T-cell (primary cell): ENCODE measurements around the gene ADGRB2. TPM values are rescaled to one million over a fixed set of nuclear protein-coding genes. Genes with fewer than 3 reads are reported as not detected.

Experiments used
- ATAC-seq, 4 experiments: fragments of 200-7000 bp in 3 of 4; fragments of 150-1000 bp in 1 of 4; cut with Tn5 transposase; replicated peaks in 1 of 4; 1 replicate in 3 of 4; 2 replicates in 1 of 4; pipeline ENCODE4 v1.10.0; 2021; ENCODE audit warnings: moderate library complexity in 3 of 4, mild to moderate bottlenecking in 2 of 4, moderate number of reproducible peaks in 1 of 4
- CTCF ChIA-PET, 2 donors: fragments of 300-600 bp; sonication (Branson Sonifier 250); formaldehyde crosslinking; loops; one replicate each; lab custom pipeline; 2022; ENCODE audit warnings: antibody characterized with exemption in 2 of 2; lab: Charles Lee
- POLR2A ChIA-PET, 2 donors: fragments of 300-600 bp; sonication (Branson Sonifier 250); formaldehyde crosslinking; loops; one replicate each; lab custom pipeline; 2022; ENCODE audit warnings: antibody characterized with exemption in 2 of 2; lab: Charles Lee
- DNase-seq, 35 experiments: peaks; one replicate each; pipeline versions ENCODE4 v3.0.0 to v3.0.0-alpha.2; 2013 to 2023
- H3K27ac ChIP-seq: one replicate; pipeline ENCODE4 v1.5.1; 2013; ENCODE audit warnings: low read length
- H3K27me3 ChIP-seq, 2 experiments: replicated peaks in 1 of 2; 1 replicate in 1 of 2; 2 replicates in 1 of 2; pipeline versions ENCODE4 v1.6.1 to v1.7.0; 2013; ENCODE audit warnings: low read length in 1 of 2, mixed read lengths in 1 of 2; ENCODE audit not compliant: control insufficient read depth in 2 of 2, insufficient read depth in 2 of 2; ENCODE audit errors: extremely low read depth in 1 of 2
- H3K36me3 ChIP-seq, 2 donors: 1 replicate in 1 of 2; 2 replicates in 1 of 2; pipeline versions ENCODE4 v1.6.1 to v1.7.0; 2013; ENCODE audit warnings: low read length in 1 of 2; ENCODE audit not compliant: control insufficient read depth in 2 of 2, insufficient read depth in 1 of 2; ENCODE audit errors: extremely low read depth in 1 of 2
- H3K4me1 ChIP-seq, 2 experiments: 1 replicate in 1 of 2; 2 replicates in 1 of 2; pipeline versions ENCODE4 v1.6.1 to v1.7.0; 2013; ENCODE audit warnings: low read length in 2 of 2, mixed read lengths in 1 of 2; ENCODE audit not compliant: insufficient read depth in 2 of 2, control insufficient read depth in 1 of 2; ENCODE audit errors: extremely low read depth in 1 of 2
- H3K4me3 ChIP-seq, 2 donors: 1 replicate in 1 of 2; 2 replicates in 1 of 2; pipeline versions ENCODE4 v1.5.1 to v1.7.0; 2013; ENCODE audit warnings: mild to moderate bottlenecking in 2 of 2, low read length in 1 of 2, moderate library complexity in 1 of 2; ENCODE audit not compliant: control insufficient read depth in 1 of 2; ENCODE audit errors: extremely low read depth in 1 of 2
- H3K9me3 ChIP-seq: 2 replicates; pipeline ENCODE4 v1.7.0; 2013
- H3K27ac Mint-ChIP-seq, 2 donors: one replicate each; pipeline ENCODE4 v1.8.0; 2020 to 2021; ENCODE audit warnings: mild to moderate bottlenecking in 2 of 2, mixed read lengths in 2 of 2
- H3K27me3 Mint-ChIP-seq, 2 donors: one replicate each; pipeline ENCODE4 v1.8.0; 2021 to 2022; ENCODE audit warnings: mixed read lengths in 2 of 2
- H3K36me3 Mint-ChIP-seq: one replicate; pipeline ENCODE4 v1.8.0; 2021; ENCODE audit warnings: mixed read lengths
- H3K4me1 Mint-ChIP-seq, 3 donors: one replicate each; pipeline ENCODE4 v1.8.0; 2020 to 2022; ENCODE audit warnings: mixed read lengths in 3 of 3, mild to moderate bottlenecking in 1 of 3
- H3K4me3 Mint-ChIP-seq, 3 donors: one replicate each; pipeline ENCODE4 v1.8.0; 2020 to 2022; ENCODE audit warnings: mild to moderate bottlenecking in 3 of 3, mixed read lengths in 3 of 3, moderate library complexity in 3 of 3
- H3K9me3 Mint-ChIP-seq, 3 donors: one replicate each; pipeline ENCODE4 v1.8.0; 2020 to 2022; ENCODE audit warnings: mixed read lengths in 3 of 3
- whole genome bisulfite sequencing: methylation state at CpG from one replicate; pipeline ENCODE4 v1.1.5; 2013; ENCODE audit warnings: missing lambda C conversion rate; ENCODE audit not compliant: insufficient coverage; 5-methylcytosine and 5-hydroxymethylcytosine counted together
- total RNA-seq, 35 experiments: library from RNA in 6 of 35; stranded (reverse) in 6 of 35; fragments of 120-200 nt in 1 of 35; gene quantifications; one replicate each; pipeline versions ENCODE4 v1.2.1 to v1.2.4 and lab custom pipeline; 2013 to 2026

Gene ADGRB2
- total RNA-seq, 5 donors from 2014 or later (not counting 1 experiment from before 2014, with no cell fraction given) = 0.65 to 3.4 (median 0.98) TPM

GRCh38 chr1:31788825-31789256 lies 24.7 kb upstream of the ADGRB2 start:
- Histone ChIP-seq H3K9me3 (no peaks in the 10 kb centered on the region), H3K4me3 (peak overlapping the region; percentile 61 to 68), H3K4me1 (peaks cover 0 to 20% of the 10 kb centered on the region in 2 experiments), H3K27me3 (peaks cover 0 to 5% of the 10 kb centered on the region in 2 experiments), H3K27ac (peak overlapping the region; percentile 81), H3K36me3 (no peaks in the 10 kb centered on the region)
- WGBS = 0% methylated on average over 3 of the region's 22 CpGs
- ChIA-PET POLR2A (interaction anchor here (0.5 to 1.0 kb wide), 3 partner anchors 11 to 145 kb away, joined by 3 to 10 read pairs (median 4); partner anchors contain the start of gene PEF1 (in 1 of the 2)), CTCF (interaction anchor here (0.6 to 1.7 kb wide), 30 partner anchors 26 to 544 kb away, joined by 3 to 24 read pairs (median 4); partner anchors contain the start of genes PEF1 (in 1 of the 2), PTP4A2 (in 1 of the 2), SNRNP40 (in 1 of the 2) and ZCCHC17 (in 1 of the 2))
- DNase-seq = peak in 2 of 35 experiments; percentile 5 to 9
- Mint-ChIP-seq H3K36me3 (no peaks in the 10 kb centered on the region), H3K27ac (peak overlapping the region in 1 of 2 donors; percentile 91), H3K27me3 (peaks cover 0 to 4% of the 10 kb centered on the region in 2 donors), H3K9me3 (no peaks in the 10 kb centered on the region), H3K4me1 (peaks cover 12 to 21% (median 20%) of the 10 kb centered on the region in 3 donors), H3K4me3 (peak overlapping the region; percentile 82 to 89 (median 84))
- ATAC-seq = peak; percentile 46 to 56 (median 54)

GRCh38 chr1:31788138-31788824 lies 24.1 kb upstream of the ADGRB2 start:
- H3K9me3 Mint-ChIP-seq = no peaks in the 10 kb centered on the region
- H3K27me3 ChIP-seq = peaks cover 0 to 7% of the 10 kb centered on the region in 2 experiments
- H3K4me3 Mint-ChIP-seq = peak overlapping the region; percentile 82 to 89 (median 84)
- no peaks in the 10 kb centered on the region for H3K9me3 ChIP-seq
- 1% methylated on average over 25 of the region's 39 CpGs for WGBS
- POLR2A ChIA-PET = interaction anchor here in 1 of 2 donors (0.5 to 0.9 kb wide), 2 partner anchors 11 to 143 kb away, joined by 4 to 10 read pairs; partner anchors contain the start of gene PEF1
- DNase-seq = peak; percentile 62 to 94 (median 81)
- CTCF ChIA-PET = interaction anchor here (0.6 to 1.7 kb wide), 18 partner anchors 26 to 492 kb away, joined by 3 to 24 read pairs (median 4); partner anchors contain the start of genes PEF1 (in 1 of the 2), SNRNP40 (in 1 of the 2) and ZCCHC17 (in 1 of the 2)
- peaks cover 0 to 20% of the 10 kb centered on the region in 2 experiments for H3K4me1 ChIP-seq
- H3K36me3 ChIP-seq = no peaks in the 10 kb centered on the region
- peaks cover 12 to 21% (median 20%) of the 10 kb centered on the region in 3 donors for H3K4me1 Mint-ChIP-seq
- peaks cover 0 to 4% of the 10 kb centered on the region in 2 donors for H3K27me3 Mint-ChIP-seq
- ATAC-seq = peak; percentile 68 to 81 (median 72)
- no peaks in the 10 kb centered on the region for H3K36me3 Mint-ChIP-seq
- H3K27ac Mint-ChIP-seq = peak overlapping the region; percentile 91 to 93
- H3K4me3 ChIP-seq = peak overlapping the region; percentile 61 to 68
- H3K27ac ChIP-seq = peak overlapping the region; percentile 81

GRCh38 chr1:31787786-31788137 lies 23.6 kb upstream of the ADGRB2 start:
- Mint-ChIP-seq H3K4me1 (peaks cover 12 to 21% (median 20%) of the 10 kb centered on the region in 3 donors), H3K4me3 (peak overlapping the region; percentile 82 to 89 (median 84)), H3K27ac (peak overlapping the region; percentile 91 to 93), H3K9me3 (no peaks in the 10 kb centered on the region), H3K27me3 (no peaks in the 10 kb centered on the region), H3K36me3 (no peaks in the 10 kb centered on the region)
- CTCF ChIA-PET = interaction anchor here (0.6 to 1.4 kb wide), 3 partner anchors 25 to 176 kb away, joined by 3 to 4 read pairs (median 3); no protein-coding TSS in a partner anchor
- Histone ChIP-seq H3K4me1 (peaks cover 0 to 20% of the 10 kb centered on the region in 2 experiments), H3K27me3 (peaks cover 0 to 8% of the 10 kb centered on the region in 2 experiments), H3K36me3 (no peaks in the 10 kb centered on the region), H3K27ac (peak overlapping the region; percentile 81), H3K9me3 (no peaks in the 10 kb centered on the region), H3K4me3 (peak overlapping the region in 1 of 2 donors; percentile 61)
- POLR2A ChIA-PET = interaction anchor here in 1 of 2 donors (0.9 kb wide), 1 partner anchor 12 kb away, joined by 10 read pairs; no protein-coding TSS in a partner anchor
- no peak for DNase-seq
- no CpG with 5 or more reads among the region's 1 CpG for WGBS
- no peak for ATAC-seq

GRCh38 chr1:31787261-31787660 lies 23.1 kb upstream of the ADGRB2 start:
- POLR2A ChIA-PET = no interaction called here

GRCh38 chr1:31786366-31787060 lies 22.4 kb upstream of the ADGRB2 start:
- 90% methylated on average over 15 of the region's 16 CpGs for WGBS
- no peak overlapping the region for H3K27ac ChIP-seq
- no peak for ATAC-seq
- H3K4me1 ChIP-seq = peaks cover 0 to 20% of the 10 kb centered on the region in 2 experiments
- peak overlapping the region in 1 of 2 donors; percentile 19 for H3K27ac Mint-ChIP-seq
- DNase-seq = no peak
- peak overlapping the region in 1 of 3 donors; percentile 30 for H3K4me3 Mint-ChIP-seq
- no peaks in the 10 kb centered on the region for H3K9me3 Mint-ChIP-seq
- H3K9me3 ChIP-seq = no peaks in the 10 kb centered on the region
- H3K27me3 Mint-ChIP-seq = no peaks in the 10 kb centered on the region
- H3K27me3 ChIP-seq = peaks cover 0 to 16% of the 10 kb centered on the region in 2 experiments
- CTCF ChIA-PET = no interaction called here
- H3K4me3 ChIP-seq = no peak overlapping the region
- POLR2A ChIA-PET = no interaction called here
- no peaks in the 10 kb centered on the region for H3K36me3 ChIP-seq
- no peaks in the 10 kb centered on the region for H3K36me3 Mint-ChIP-seq
- peaks cover 12 to 22% (median 21%) of the 10 kb centered on the region in 3 donors for H3K4me1 Mint-ChIP-seq

More at GRCh38 chr1:31787261-31787660, 23.1 kb upstream of the ADGRB2 start:
- Histone ChIP-seq H3K4me3 (no peak overlapping the region), H3K9me3 (no peaks in the 10 kb centered on the region), H3K36me3 (no peaks in the 10 kb centered on the region), H3K4me1 (peaks cover 0 to 20% of the 10 kb centered on the region in 2 experiments), H3K27me3 (peaks cover 0 to 12% of the 10 kb centered on the region in 2 experiments), H3K27ac (peak overlapping the region; percentile 81)
- peak overlapping the region; percentile 91 to 93 for H3K27ac Mint-ChIP-seq
- ATAC-seq (no peak), DNase-seq (no peak)
- 100% methylated on average over 1 of the region's 3 CpGs for WGBS
- no peaks in the 10 kb centered on the region for H3K9me3 Mint-ChIP-seq
- peak overlapping the region in 2 of 3 donors; percentile 84 to 89 for H3K4me3 Mint-ChIP-seq
- no peaks in the 10 kb centered on the region for H3K27me3 Mint-ChIP-seq
- no peaks in the 10 kb centered on the region for H3K36me3 Mint-ChIP-seq
- CTCF ChIA-PET = interaction anchor here in 1 of 2 donors (0.6 kb wide), 1 partner anchor 155 kb away, joined by 4 read pairs; no protein-coding TSS in a partner anchor
- peaks cover 12 to 21% (median 20%) of the 10 kb centered on the region in 3 donors for H3K4me1 Mint-ChIP-seq
